ENCODE measurements around the gene ATP6V1F.

DNA sequence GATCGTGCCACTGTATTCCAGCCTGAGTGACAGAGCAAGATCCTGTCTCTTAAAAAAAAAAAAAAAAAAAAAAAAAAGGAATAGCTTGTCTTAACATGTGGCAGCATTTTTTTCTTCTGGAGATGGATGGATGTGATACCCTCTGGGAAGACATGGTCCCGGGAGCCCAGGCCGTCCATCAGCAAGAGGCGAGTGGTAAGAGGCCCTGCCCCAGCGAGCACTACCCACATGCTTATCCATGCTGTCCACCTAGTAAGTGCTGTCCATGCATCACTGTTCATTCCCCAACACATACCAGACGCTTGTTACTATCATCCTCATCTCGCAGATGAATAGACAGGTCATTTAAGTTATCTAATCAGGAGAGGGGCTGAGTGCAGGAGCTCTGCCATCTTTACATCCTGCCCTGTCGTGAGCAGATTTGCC, 12.9 kb downstream of the ATP6V1F start:
- TF ChIP-seq GATA2 (IDR thresholded peaks at IDR 0.05; ENCODE audit: low read depth, low read length) (peak; percentile 100), GATA3 (IDR thresholded peaks at IDR 0.05; ENCODE audit: low read depth, low read length) (no peak; the same call in 1 of the 2 replicates)

All from SH-SY5Y (cell line).